ENCODE results near the gene JUN.

The JUN gene

DNA sequence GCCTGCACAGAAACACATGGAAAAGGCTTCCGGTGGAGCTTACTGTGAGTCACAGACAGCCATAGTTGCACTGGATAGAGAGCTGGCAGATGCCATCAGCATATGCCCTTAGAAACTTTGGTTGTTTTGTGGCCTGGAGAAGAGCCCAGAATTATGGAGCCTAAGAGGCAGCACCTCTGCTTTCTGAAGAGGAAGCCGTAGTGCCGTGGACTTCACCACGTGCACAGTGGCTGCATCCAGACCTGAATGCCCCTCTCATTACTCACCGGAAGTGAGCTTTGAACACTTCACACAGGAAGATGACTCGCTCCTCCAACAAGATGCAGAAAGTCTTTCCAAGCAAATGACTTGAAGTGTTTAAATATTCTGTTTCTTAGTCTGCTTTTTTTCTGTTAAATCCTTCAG lies 28.4 kb downstream of the JUN start:
- DNase-seq (ENCODE audit: low spot score) = peak; percentile 63

GRCh38 chr1:58754683-58755467 lies 29.0 kb downstream of the JUN start:
- DNase-seq (ENCODE audit: low spot score) = peak; percentile 52

- DNase-seq (ENCODE audit: low spot score) = no peak
Observed at GRCh38 chr1:58754073-58754613, 29.7 kb downstream of the JUN start.

- DNase-seq (ENCODE audit: low spot score) = no peak
Observed at GRCh38 chr1:58753431-58753866, 30.4 kb downstream of the JUN start.

GRCh38 chr1:58749646-58750045 lies 34.2 kb downstream of the JUN start:
- DNase-seq (ENCODE audit: low spot score) = no peak

DNA sequence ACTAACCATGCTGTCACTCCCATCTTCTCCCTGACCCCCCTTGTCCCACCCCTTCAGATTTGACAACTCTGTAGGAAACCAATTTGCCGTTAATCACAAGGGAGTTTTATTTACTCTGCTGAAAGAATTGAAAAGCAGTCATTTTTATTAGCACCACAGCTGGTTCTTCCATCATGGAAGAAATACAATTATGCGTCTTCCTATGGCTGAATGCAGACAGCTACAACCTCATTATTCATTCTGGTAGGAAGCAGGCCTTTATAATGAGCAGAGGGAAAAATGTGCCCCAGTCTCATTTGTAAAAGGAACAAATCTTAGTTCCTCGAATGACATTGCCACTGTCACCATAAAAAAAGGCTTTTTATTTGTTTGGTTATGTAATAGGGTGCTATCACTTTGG lies 35.2 kb downstream of the JUN start:
- no peak for DNase-seq (ENCODE audit: low spot score)

- DNase-seq (ENCODE audit: low spot score) = no peak
Observed at GRCh38 chr1:58746757-58747156, 37.1 kb downstream of the JUN start.

- no peak for DNase-seq (ENCODE audit: low spot score)
Observed at GRCh38 chr1:58746182-58746581, 37.7 kb downstream of the JUN start.

DNA sequence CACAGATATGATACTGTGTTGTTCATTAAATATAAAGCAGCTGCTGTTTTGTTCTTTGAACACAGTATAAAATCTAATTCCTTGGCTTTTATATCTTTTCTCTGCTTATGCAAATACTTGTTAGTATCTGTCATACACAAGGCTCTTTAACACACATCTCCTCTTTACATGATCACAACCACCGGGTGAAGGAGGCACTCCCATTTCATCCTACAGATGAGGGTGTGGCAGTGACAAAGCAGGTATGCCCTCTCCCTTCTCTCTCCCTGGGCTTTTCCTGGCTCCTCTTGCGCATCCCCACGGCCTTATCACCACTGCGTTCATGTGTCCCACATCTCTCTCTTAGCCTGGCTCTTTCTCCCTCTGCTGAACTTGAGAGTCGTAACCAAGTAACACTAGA lies 38.2 kb downstream of the JUN start:
- DNase-seq (ENCODE audit: low spot score) = no peak

DNA sequence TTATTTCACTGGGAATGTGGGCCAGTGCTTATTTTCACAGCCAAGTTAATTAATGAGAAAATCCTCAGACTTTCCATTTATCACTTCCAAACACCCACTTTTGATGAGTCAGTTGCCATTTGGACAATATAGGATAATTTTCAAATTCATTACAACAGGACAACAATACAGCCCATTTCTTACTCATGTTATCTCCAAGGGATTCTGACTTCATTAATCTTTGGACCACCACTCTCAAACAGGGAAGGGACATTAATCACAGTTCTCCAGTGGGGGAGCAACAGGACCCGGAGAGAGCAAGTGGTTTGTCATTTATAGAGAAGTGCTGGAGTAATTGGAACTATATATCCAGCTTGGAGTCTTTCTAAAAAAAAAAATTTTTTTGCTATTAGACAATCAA lies 38.7 kb downstream of the JUN start:
- no peak for DNase-seq (ENCODE audit: low spot score)

DNA sequence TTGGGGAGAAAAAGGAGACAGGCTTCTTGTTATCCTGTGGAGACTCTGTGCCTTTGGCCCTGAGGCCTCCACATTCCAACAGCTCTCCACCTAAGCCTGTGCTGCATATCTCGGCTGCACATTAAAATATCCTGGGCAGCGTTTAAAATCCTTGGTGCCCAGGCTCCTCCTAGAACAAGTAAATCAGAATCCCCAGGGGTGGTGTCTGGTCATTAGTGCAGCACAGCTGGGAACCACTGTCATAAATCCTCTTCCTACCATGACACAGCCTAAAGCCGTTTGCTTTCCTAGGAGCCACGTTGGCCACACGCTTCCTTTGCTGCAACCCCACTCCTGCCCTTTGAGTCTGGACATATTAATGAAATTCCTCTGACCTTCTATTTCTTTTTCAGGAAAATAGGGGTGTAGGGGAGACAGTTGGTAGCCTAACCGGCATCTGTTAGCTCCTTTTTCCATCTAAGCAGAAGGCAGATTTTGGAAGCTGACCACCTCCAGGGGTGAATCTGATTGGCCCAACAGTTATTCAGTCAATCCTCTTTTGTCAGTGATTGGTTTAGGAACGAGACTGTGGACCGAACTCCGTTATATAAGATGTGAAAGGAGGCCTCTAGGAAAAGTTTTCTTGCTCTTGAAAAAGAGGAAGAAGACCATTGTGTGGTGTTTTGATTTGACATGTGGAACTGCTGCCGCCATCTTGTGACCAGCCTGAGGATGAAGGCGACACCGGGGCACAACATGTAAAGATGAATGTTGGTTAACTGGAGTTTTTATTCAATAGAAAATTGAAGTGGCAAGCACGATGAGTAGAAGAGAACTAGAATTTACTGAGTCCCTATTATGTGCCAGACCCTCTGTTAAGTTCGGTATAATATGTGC lies 41.9 kb downstream of the JUN start:
- no peak for DNase-seq (ENCODE audit: low spot score)

- DNase-seq (ENCODE audit: low spot score) = peak; percentile 77
Observed at GRCh38 chr1:58739856-58740466, 43.9 kb downstream of the JUN start.

GRCh38 chr1:58738876-58739275 lies 45.0 kb downstream of the JUN start:
- DNase-seq (ENCODE audit: low spot score) = no peak

- DNase-seq (ENCODE audit: low spot score) = no peak
Observed at GRCh38 chr1:58735586-58735985, 48.3 kb downstream of the JUN start.

DNA sequence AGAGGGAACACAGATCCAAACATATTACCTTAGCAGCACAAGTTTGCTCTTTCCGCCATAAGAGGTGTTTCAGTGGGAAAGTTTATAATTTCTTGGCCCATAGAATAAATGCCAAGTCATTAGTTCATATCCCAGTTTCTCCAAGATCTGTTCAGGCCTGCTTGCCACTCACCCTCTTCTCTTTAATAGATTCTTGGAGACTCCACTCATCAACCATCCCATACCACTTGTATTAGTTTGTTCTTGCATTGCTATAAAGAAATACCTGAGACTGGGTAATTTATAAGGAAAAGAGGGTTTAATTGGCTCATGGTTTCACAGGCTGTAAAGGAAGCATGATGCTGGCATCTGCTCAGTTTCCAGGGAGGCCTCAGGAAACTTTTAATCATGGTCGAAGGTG lies 49.2 kb downstream of the JUN start:
- no peak for DNase-seq (ENCODE audit: low spot score)

DNA sequence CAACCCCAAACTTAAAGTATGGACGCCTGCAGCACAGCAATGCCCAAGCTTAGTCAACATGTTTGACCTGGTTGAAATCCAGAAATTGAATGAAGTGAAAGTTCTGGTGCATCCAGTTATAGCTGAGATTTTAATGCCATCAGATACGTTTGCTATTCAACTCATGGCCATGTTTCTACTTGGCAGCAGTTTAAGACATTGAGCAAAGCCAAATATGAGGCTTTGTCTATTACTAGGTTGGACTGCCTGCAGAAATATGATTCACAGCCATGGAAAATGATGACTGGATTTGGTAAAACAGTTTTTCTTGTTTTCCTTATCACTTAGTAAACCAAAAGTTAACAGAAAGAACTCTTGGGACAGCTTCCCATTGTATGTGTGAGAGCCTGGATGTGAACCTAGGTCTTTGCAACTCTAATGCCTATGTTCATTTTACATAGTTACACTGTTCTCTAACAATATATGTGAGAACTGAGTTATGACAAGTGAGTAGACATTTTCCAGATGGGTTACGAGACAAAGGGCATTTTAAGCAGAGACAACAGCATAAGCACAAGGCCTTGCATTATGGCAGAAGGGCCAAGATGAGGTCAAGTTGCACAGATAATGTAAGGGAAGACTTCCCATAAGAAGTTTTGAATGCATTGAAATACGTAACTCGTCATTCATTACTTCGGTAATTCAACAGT lies 51.6 kb downstream of the JUN start:
- DNase-seq (ENCODE audit: low spot score) = no peak

Data from CD4-positive, alpha-beta T cell treated with Interleukin-2 at 100 ng/mL for 4 hours (primary cell).